NCI-H748 (cell line): ENCODE results near the gene OXCT2.
A peak's percentile ranks its signal among the peaks of the same experiment; 100 is the strongest.
"Not testable (repeated sequence)": the region's sequence is repeated elsewhere in the genome, so short reads cannot be mapped to it uniquely, and the experiment has no call there.

Experiments used
- DNase-seq: peaks from one replicate; lab custom pipeline; 2025; ENCODE audit not compliant: unreplicated experiment; lab: John Stamatoyannopoulos, UW

OXCT2 gene

DNA sequence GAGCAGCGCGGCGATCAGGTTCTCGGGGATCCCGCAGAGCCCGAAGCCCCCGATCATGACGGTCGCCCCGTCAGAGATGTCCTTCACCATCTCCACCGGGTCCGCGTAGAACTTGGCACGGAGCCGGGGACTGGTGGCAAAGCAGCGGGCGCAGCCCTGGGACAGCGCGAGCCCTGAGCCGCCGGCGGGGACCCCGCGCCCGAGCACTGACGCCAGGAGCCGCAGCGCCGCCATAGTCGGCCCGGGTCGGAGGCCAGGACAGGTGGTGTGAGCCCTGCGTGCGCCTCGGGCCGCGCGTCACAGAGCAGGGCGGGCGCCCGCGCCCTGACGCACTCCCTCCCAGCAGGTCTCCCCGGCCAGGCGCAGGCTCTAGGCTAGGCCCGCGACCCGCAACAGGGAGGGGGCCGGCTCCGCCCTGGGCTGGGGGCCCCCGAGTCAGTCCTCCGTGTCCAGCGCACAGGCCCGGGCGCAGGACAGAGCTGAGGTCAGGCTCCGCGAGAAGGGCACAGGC, at the start of gene OXCT2:
OXCT2 (minus strand) TSS at position 327 of the 511 bp plus-strand sequence; CDS start at position 234, 93 bp downstream.
- DNase-seq = not testable (repeated sequence)

DNA sequence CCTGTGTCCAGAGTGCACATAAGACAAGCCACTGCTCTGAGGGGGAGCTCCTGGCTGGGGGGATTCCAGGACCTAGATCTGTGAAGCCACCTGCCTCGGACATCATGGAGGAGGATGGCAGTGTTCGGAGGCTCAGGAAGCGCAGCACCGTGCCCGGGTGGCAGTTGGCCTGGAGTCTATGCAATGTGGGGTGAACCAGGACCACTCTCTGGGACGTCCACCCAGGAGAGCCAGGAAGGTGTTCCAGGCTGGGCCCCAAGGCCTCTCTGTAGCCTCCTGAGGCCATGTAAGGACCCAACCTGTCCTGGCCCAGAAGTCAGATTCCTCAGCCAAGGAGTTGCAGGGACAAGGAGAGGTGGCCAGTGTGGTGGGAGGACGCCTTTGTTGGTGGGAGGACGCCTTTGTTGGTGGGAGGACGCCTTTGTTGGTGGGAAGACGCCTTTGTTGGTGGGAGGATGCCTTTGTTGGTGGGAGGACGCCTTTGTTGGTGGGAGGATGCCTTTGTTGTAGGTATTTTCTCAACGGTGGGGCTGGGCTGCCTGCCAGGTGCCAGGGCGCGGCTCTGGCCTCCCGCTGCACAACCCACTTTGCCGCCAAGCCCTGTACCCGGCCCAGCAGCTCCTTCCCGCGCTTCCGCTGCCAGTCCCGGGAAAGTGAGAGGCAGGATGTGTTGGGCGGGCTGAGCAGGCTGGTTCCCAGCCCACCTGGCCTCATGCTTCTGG, 48.1 kb upstream of the OXCT2 start:
- peak; percentile 100 for DNase-seq

DNA sequence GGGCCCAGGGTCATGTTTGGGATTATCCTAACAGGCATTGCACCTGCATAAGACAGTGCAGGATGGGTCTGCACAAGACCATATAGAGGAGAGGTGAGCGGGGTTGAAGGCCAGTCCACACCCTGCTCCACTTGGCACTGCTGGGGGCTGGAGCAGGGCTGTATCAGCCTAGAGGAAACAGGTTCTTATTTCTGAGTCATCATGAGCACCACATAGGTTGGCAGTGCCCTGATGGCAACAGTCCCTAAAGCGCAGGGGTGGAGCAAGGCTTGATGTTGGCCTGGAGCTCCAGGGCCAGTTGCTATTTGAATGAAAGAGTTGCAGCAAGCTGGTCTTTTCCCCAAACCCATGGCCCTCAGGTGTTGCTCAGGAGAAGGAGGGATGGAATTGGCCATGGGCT, 47.3 kb upstream of the OXCT2 start:
- no peak for DNase-seq

DNA sequence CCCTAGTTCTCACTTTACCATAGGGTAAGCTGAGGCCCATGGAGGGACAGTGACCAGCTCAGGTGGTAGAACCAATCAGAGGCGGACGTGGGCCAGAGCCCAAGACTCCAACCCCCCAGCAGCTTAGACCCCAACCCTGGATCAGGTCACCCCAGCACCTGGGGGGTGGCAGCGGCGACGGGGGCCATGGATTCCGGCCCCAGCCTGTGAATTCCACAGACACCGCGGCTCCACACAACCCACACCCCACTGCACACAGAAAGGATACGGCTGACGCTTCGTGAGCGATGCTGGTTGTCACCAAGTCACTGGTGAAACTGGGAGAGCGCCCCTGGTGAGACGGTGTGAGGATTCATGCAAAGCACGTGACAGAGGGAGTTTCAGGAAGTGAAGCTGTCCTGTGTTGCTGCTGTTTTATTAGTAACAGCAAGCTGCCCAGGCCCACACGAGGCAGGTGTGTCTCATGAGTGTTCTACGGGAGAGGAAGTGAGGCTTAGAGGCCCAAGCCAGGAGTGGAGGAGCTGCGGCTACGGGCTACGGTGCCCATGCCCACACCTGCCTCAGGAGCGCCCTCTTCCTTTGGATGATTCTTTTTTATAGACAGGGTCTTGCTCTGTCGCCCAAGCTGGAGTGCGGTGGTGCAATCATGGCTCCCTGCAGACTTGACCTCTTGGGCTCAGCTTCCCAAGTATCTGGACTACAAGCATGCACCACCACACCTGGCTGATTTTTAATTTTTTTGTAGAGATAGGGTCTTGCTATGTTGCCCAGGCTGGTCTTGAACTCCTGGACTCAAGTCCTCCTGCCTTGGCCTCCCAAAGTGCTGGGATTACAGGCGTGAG, 46.2 kb upstream of the OXCT2 start:
- DNase-seq = peak; percentile 96

DNA sequence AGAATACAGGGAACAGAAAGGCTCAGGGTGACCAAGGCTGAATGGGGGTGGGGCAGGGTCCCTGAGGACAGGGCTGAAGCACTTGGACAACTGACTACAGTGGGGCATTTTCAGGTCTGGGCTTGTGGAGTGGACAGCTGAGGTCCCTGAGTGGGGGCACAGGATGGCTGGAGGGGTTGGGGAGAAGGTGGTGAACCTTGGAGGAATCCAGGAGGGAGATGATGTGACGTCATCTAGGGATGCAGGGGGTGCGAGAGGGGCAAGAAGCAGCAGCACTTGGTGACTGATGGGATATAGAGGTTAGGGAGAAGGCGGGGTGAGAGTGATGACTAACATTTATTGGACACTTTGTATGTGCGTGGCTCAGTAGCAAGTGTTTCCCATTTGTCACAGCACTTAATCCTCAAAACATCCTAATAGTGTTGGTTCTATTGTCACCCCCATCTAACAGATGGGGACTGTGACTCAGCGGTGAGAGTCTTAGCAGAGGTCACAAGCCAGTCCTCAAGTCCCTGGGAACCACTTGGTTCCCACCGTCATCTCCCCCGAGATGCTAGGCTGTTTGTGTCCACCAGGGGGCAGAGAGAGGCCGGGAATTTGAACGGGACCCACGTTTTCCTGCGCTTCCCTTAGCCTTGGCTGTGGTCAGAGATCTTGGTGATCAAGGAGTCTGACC, 45.4 kb upstream of the OXCT2 start:
- peak; percentile 94 for DNase-seq

DNA sequence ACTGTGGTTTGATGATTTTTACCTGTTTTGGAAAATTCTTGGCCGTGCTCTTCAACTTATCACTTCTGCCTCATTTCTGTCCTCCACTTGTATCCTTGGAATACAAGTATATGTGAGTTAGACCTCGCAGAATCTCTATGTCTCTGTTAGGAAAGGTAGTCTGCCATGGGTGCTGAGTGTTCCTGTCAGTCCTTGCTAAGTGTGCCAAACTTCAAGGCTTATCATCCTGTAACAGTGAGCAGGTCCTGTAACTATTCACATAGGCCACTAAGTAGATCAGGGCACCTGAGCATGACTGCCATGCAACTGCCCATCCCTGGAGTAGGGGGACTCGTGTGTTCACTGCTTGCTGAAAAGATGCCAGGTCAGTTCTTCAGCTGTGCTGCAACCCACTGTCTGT, 41.8 kb upstream of the OXCT2 start:
- DNase-seq = no peak

DNA sequence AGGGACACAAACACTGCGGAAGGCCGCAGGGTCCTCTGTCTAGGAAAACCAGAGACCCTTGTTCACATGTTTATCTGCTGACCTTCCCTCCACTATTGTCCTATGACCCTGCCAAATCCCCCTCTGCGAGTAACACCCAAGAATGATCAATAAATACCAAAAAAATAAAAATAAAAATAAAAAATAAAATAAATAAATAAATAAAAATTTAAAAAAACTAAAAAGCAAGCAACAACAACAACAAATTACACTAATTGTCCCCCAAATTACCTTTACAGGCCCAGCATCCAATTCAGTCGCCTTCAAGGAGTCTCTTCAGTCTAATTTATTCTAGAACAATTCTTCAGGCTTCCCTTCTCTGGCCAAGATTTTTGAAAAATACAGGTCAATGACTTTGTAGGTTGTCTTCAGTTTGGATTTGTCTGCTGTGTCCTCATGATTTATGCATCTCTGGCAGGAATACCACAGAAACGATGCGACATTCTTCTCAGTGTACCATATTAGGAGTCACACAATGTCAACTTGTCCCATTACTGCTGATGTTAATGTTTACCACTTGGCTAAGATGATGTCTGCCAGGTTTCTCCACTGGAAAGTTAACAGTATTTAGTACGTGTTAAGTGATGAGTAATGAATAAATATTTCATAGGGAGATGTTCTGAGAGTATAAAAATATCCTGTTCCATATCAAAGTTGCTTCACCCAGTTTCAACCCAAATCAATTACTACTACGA, 37.8 kb upstream of the OXCT2 start:
- DNase-seq = no peak

DNA sequence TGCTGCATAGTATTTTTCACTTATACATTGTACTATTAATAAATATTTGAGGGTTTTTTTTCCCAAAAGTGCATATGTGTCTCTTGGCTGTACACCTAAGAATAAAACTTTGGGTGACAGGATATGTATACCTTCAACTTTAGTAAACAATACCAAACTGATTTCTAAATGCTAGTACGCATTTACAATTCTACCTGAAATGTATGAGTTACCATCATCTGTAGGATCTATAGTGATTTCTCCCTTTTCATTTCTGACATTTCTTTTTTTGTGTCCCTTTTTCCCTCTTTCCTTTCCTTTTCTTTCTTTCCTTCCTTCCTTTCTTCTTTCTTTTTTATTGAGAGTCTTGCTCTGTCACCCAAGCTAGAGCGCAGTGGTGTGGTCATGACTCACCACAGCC, 34.2 kb upstream of the OXCT2 start:
- no peak for DNase-seq

DNA sequence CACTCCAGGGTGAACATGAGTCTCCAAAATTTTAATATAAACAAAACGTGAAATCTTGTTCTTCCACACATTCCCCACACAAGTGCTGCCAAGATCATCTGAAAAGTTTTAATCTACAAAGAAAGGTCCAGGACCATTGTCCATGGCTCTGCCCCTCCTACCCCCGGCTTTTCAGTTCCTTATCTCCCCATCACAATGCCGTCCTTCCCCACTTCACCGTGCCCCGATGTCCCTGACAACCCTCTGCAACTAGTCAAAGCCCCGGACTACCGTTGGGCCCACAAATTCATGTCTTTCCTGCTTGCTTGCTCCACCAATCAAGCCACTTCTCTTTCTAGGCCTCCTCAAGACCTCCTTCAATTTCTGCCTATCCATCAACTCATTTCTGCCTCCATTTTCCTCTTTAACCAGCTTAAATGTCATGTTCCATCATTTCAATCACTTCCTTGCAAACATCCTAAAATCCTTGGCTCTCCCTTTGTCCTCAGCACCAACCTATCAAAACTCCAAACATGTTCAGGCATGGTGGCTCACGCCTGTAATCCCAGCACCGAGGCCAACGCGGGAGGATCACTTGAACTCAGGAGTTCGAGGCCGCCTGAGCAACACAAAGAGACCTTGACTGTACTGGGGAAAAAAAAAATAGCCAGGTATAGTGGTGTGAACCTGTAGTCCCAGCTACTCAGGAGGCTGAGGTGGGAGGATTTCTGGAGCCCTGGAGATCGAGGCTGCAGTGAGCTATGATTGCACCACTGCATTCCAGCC, 31.5 kb upstream of the OXCT2 start:
- DNase-seq = no peak

DNA sequence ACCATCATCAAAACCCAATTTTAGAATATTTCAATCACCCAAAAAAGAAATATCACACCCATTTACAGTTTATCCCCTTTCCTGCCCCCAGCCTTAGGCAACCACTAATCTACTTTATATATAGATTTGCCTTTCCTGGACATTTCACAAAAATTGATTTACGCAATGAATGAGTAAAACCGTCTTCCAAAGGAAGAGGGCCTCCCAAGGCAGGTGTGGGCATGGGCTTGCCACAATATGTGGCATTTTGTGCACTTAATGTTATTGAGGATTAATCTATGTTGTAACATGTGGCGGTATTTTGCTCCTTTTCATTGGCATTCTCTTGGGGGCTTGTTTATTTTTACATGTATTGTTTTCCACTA, 29.3 kb upstream of the OXCT2 start:
- DNase-seq = no peak

DNA sequence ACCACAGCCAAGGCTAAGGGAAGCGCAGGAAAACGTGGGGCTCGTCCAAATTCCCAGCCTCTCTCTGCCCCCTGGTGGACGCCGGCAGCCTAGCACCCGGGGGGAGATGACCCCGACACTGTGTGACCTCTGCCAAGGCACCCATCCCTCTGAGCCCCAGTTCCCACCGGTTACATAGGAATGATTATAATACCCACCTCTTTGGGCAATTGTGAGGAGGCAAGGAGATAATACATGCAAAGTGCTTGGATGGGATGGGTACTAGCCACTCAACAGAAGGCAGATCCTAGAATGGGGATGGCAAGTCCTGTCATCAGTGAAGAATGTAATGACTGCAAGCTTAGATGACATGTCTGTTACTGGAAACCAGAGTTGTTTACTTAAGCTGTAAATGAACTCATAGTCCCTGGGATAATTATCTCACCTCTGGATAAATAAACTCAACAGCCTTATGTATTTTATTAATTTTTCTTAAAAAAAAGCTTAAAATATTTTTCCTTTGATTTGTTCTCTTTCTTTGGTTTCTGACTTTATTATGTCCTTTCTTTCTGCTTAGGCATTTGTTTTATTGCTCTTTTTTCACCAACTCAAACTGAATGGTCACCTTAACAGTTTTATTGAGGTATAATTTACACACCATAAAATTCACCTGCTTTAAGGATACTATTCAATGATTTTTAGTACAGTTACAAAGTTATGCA, 28.8 kb upstream of the OXCT2 start:
- DNase-seq = peak; percentile 96

DNA sequence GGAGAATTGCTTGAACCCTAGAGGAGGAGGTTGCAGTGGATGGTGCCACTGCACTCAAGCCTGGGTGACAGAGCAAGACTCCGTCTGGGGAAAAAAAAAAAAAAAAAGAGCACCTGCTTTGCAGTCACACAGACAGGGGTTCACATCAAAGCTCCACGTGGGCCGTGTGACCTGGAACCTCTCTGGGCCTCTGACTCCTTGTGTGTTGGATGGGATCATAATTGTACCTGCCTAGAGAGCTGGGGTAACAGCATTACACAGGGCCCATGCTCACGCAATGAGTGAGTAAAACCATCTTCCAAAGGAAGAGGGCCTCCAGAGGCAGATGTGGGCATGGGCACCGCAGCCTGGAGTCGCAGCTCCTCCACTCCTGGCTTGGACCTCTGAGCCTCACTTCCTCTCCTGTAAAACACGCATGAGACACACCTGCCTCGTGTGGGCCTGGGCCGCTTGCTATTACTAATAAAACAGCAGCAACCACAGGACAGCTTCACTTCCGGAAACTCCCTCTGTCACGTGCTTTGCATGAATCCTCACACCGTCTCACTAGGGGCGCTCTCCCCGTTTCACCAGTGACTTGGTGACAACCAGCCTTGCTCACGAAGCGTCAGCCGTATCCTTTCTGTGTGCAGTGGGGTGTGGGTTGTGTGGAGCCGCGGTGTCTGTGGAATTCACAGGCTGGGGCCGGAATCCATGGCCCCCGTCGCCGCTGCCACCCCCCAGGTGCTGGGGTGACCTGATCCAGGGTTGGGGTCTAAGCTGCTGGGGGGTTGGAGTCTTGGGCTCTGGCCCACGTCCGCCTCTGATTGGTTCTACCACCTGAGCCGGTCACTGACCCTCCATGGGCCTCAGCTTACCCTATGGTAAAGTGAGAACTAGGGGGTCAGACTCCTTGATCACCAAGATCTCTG, 28.0 kb upstream of the OXCT2 start:
- peak; percentile 91 for DNase-seq

DNA sequence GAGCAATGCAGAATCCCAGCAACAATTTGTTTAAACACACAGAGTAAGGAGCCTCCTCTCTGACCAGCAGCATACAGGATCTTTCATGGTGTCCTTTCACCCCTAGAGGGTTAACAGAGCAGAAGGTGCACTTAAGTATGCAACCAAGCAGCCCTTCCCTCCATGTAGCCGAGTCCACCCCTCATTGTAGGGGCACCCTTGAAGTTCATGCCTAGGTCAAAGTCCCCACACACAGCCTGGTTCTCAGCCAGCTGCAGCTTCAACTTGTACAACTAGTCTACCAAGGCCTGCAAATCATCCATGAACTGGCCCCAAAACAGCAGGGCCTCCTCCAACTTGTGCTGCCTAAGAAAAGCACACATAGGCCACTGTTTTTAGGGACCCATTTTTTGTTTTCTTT, 24.5 kb upstream of the OXCT2 start:
- DNase-seq = no peak

DNA sequence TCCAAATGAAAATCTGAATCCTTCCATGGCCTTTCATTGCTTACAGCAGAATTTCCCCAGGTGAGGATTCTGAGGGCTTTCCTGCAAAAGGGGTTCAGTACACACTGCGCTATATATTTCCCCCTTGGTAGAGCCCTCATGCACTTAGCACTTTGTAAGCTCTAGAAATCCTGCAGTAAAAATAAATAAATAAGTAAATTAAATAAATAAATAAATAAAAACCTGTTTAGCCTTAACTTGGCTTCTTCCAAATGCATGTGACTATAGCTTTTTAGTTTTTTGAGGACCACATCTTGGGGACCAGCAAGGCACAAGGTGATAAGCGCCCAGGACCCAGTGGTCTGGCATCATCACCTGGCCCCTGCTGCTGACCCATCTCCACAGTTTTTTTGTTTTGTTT, 20.7 kb upstream of the OXCT2 start:
- DNase-seq = no peak

DNA sequence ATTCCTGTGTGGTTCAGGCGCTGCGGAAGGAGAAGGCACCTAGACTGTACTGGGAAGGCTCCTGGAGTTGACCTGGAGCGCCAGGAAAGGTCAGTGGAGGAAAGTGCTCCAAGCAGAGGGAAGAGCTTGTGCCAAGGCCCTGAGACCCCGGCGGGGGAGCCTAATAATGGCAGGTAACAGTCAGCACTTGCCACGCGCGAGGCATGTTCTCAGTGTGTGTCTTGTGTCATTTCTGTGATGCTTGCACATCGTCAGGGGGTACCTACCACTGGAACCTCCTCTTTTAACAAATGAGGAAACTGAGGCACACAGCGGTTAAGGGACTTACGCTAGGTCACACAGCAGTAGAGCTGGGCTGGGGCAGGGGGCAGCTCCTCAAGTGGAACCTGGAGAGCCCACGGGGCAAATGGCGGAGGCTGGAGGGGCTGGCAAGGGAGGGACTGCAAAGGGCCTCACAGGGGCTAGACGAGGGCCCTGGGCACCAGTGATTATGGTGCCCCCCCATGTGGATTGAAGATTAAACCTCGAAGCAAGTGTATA, 18.5 kb upstream of the OXCT2 start:
- no peak for DNase-seq

DNA sequence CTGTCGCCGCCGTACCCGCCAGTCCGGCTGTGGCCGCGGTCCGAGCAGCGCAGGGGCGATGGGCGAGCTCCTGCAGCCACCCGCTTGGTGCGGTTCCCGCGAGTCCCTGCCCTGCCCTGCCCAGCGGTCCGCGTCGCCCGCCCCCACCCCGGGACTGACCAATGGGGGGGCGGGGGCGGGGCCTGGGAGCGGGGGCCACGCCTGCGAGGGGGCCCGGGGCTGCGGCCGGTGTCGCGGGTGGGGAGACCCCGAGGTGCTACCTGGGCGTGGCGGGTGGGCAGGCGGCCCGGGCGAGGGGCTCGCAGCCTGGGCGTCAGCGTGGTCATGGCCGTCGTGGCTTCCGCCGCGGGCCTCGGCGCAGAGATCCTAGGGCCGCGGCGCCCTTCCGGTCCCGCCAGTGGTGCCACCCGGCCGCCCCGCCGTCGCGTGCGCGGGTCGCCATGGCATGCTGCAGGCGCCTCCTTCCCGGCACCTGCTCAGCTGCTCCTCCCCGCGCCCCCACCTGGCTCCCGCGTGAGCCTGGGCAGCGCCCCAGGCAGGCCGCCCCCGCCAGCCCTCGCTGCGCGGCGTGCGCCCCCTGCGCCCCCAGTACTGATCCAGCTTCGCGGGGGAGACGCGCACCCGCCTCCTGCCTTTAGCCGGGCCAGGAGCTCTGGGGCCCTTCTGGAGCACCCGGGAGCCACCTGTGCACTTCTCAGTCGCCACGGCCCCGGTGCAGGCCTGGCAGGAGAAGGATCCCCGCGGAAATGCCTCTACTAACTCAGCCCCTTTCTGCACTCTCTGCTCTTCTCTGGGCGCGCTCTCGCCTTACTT, 17.8 kb upstream of the OXCT2 start, which contains the start of gene BMP8B:
BMP8B (minus strand) TSS at position 108 of the 813 bp plus-strand sequence. CDS start 380 bp downstream, outside the sequence.
- peak; percentile 100 for DNase-seq

DNA sequence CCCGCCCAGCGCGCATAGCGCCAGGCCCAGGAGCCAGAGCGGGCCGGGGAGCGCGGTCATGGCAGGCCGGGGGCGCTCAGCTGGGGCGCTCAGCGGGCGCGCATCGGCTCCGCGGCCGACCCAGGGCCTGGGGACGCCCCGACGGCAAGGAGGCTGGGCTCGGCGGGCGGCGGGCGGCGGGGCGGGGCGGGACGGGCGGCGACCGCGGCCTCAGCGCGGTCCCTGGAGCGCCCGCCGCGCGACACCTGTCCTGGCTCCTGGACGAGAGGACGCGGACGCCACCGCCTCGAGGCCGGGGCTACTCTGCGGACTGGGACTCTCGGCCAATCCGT, 17.2 kb upstream of the OXCT2 start:
- no peak for DNase-seq
